GM18861 (cell line): ENCODE data around the gene DYNLT1.
A peak's percentile ranks its signal among the peaks of the same experiment; 100 is the strongest.
"Not testable (repeated sequence)": the region's sequence is repeated elsewhere in the genome, so short reads cannot be mapped to it uniquely, and the experiment has no call there.

Source experiments
- ATAC-seq: cut with Tn5 transposase; IDR thresholded peaks from one replicate; pipeline ENCODE4 v1.9.1; 2021; ENCODE audit not compliant: unreplicated experiment

The DYNLT1 gene

DNA sequence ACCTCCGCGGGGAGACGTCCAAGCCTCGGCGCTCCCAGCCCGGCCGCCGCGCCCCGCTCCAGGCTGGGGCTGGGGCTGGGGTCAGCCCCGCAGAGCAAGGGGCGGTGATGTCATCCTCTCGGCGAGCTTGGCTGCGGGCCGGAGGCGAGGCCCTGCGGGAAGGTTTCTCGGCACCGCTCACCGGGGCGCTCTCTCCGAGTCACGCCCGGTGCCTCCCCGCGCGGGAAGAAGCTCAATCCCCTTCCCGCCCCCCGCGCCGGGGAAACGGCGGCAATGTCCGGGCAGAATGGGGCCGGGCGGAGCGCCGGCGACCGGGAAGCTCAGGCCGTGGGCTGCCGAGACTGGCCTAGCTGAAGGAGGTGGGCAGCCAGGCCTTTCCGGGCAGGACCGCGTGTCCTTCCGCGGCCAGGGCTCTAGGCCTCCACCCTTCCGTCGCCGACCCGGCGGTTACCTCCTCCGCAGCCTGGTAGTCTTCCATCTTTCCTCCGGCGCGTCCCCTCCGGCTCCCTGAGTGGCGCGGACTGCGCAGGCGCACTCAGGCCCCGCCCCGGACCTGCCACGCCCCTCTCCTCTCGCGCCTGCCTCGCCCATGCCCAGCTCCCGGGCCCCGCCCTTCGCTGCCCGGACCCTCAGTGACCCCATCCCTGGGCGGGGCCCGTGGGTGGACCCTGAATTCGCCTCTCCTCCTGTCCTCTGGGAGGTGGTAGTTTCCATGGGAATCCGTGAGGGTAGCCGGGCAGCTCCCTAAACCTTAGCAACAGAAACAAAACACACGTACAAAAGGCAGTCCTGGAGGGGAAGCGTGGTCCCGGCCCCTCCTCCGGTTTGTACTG lies at the start of gene DYNLT1:
TSS of gene DYNLT1 (minus strand) at position 513 of the 833 bp plus-strand sequence. CDS start at position 478, 35 bp downstream.
- peak; percentile 38 for ATAC-seq

DNA sequence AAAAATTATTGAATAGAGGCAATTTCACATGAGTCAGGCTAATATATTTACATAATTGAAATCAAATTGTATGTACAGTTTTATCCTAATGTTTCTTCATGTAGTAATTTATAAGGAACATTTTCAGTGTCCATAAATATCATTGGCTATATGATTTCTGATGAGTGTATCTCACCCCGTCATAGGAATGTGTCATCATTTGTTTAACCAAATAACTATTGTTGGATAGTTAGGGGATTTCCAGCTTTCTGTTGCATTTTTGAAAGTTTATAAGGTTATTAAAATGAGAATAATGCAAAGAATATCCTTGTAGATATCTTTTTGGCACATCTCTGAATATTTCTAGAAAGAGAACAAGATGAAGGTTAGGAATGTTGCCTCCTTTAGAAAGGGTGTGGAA lies 44.3 kb upstream of the DYNLT1 start:
- no peak for ATAC-seq

DNA sequence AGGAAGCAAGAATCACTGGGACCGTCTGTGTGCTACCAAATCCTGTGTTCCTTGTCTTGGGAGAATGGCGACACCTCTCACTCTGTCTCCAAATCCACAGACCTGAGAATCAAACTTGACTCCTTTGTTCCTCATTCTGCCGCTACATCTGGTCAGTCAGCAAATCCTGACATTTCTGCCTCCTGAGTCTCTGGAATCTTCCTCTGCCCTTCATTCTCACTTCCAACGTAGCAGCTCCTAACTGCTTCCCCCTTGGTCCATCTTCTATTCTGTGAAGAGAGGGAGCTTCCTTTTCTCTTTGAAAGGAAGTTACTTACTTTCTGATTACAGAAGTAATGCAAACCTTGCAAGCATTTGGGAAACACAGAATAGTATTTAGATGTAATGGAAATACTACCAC lies 43.0 kb upstream of the DYNLT1 start:
- no peak for ATAC-seq

DNA sequence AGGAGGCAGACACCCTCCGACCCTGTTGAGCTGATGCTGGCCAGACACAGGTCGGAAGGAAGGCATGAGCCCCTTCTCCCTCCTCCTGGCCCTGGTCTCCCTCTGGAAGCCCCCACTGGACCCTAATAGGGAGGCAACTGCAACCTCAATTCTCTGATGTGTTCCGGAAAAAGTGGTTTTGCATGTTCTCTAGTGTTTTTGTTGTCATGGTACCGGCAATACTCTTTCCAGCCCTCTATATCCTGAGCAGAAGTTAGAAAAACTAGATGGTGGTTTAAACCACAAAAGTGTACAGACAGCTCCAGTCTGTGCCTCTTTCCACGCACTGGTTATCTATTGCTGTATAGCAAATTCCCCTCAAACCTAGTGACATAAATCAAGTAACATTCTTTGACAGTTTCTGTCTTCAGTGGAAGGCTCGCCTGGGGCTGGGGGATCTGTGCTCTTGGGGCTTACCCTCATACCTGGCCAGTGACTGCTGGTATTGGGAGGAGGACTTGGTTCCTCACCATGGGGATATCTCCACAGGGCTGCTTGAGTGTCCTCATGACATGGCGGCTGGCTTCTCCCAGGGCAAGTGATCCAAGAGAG lies 42.3 kb upstream of the DYNLT1 start:
- no peak for ATAC-seq

DNA sequence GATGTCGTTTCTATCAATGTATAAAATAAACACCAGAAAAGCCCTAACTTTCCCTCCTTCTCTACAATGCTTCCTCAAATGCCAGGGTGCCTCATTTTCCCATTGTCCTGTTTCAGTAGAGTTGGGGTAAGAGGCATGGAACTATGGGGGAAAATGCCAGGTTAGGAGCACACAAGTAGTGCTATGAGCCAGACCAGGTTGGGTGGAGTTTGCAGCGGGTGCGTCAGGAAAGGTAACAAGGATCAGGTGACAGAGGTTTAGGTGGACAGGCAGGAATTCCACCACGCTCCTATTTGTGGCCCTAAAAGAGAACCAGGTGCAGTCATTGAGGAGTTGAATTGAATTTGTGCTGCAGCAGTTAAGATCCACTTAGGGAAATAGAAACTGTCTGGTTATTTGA lies 41.8 kb upstream of the DYNLT1 start:
- no peak for ATAC-seq

DNA sequence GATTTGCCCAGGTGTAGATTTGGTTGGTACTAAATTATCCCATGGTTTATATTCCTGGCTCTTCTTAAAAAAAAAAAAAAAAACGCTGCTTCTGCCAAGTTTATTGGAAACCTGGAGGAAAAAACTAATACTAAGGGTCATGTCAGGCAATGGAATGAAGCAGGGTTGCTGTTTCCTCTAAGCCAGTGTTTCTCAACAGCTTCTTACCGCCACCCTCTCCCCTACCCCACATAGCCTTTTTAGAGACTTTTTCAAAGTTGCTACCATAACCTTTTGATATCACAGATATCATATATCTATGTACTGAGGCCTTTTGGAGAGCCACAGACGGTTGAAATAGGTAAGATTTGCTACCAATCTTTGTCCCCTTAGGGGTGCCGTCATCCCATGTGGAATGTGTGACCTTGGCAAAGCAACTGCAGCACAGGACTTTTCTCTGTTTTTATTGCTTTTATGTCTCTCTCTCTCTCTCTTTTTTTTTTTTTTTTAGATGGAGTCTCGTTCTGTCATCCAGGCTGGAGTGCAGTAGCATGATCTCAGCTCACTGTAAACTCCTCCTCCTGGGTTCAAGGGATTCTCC lies 40.3 kb upstream of the DYNLT1 start:
- ATAC-seq = no peak

DNA sequence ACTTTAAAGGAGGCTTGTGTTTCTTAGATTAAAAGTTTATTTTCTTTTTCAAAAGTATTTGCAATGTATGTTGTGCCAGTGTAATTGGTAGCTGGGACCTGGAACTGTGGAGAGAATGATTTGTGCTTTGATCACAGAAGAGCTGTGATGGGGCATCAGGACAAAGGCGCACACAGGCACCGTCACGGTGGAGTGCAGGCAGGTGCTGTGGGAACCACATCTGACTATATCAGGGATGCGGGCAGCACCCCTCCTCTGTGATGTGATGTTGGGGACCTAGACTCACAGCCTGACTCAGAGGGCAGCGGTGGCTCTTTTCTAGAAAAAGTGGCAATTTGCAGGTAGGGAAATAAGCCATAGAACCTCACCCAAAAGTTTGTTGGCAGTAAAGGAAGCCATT lies 39.8 kb upstream of the DYNLT1 start:
- no peak for ATAC-seq

DNA sequence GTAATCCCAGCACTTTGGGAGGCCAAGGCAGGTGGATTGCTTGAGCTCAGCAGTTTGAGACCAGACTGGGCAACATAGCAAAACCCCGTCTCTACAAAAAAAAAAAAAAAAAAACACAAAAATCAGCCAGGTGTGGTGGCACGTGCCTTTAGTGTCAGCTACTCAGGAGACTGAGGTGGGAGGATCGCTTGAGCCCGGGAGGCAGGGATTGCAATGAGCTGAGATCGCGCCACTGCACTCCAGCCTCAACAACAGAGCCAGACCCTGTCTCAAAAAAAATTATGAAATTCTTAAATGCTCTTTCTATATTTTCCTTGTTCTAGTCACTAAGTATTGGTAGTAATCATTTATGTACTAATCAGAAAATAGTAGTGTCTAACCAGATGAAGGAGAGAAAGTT lies 35.9 kb upstream of the DYNLT1 start:
- no peak for ATAC-seq

DNA sequence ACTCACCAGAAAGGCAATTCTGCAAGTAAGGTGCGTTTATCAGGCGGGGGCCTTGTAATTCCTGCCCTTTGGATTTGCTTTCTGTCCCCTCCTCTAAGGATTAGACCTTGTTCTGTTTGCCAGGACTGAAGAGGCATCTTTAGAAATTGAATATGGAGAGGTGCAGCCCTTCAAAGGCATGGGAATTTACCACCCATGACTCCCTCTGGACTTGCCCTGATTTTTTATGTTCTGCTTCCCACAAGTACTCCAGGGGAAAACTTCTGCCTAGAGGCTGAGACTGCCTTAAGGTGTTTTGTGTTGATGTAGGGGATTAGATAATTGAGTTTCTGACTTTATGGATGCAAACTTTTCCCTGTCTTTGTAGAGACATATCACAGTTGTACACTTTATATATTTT lies 35.5 kb upstream of the DYNLT1 start:
- ATAC-seq = no peak

DNA sequence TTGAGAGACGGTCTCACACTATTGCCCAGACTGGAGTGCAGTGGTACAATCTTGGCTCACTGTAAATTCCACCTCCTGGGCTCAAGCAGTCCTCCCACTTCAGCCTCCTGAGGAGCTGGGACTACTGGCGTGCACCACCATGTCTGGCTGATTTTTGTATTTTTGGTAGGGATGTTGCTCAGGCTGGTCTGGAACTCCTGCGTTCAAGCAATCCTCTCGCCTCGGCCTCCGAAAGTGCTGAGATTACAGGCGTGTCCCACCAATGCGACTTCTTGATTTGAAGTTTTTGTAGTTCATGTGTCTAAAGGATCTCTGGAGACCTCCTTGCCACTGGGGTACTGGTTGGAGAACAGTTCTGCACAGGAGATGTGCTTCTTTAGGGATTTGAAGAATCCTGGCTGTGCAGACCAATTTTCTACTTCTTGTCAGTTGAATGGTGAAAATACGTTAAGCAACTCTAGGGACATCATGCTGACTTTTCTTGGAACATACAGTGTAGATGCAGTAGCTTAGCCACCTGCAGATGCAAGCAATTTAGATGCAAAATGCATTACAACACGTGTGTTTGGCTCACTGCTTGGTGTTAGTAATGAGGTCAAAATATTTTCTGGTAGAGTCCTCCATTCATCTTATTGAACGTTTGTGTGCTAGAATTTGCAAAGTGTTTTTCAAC lies 33.5 kb upstream of the DYNLT1 start:
- no peak for ATAC-seq

DNA sequence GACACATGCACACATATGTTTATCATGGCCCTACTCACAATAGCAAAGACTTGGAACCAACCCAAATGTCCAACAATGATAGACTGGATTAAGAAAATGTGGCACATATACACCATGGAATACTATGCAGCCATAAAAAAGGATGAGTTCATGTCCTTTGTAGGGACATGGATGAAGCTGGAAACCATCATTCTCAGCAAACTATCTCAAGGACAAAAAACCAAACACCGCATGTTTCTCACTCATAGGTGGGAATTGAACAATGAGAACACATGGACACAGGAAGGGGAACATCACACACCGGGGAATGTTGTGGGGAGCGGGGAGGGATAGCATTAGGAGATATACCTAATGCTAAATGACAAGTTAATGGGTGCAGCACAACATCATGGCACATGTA lies 32.6 kb upstream of the DYNLT1 start:
- ATAC-seq = not testable (repeated sequence)

DNA sequence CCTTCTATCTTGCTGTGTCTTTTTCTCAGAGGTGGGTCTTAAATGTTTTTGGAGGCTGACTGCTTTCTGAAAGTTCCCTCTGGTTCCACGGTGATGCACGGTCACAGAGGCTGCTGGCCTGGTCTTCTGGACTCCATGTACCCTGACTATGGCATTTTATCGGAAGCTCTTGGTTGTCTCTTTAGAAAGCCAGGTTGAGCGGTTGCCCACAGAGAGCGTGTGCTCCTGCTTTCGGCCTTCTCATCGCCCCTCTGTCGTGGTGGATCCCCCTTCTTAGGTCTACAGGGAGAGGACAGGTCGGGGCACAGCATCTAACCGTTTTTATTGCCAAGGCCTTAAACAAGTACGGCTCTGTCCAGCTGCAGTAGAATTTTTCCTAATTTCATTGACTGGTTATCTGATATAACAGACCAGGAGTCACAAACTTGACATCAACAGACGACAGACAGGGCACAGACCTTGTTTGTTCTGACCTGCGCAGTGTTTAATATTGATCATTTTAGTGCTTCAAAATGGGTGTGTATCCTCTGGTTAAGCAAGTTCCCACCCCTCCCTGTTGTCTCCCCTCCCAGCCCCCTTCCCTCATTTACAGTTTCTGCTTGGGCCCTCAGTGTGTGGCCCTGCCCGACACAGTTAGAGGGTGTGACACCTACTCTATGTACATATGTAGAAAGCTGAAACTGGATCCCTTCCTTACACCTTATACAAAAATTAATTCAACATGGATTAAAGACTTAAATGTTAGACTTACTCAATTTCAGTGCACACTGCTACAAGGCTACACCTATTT lies 30.0 kb upstream of the DYNLT1 start:
- ATAC-seq = no peak

DNA sequence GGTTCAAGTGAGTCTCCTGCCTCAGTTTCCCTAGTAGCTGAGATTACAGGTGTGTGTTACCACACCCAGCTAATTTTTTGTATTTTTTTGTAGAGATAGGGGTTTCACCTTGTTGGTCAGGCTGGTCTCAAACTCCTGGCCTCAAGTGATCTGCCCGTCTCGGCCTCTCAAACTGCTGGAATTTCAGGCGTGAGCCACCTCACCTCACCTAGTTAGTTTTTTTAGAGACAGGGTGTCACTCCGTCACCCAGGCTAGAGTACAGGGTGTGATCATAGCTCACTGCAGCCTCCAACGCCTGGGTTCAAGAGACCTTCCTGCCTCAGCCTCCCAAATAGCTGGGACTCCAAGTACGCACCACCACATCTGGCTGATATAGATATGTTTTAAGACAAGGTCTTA lies 28.2 kb upstream of the DYNLT1 start:
- no peak for ATAC-seq

DNA sequence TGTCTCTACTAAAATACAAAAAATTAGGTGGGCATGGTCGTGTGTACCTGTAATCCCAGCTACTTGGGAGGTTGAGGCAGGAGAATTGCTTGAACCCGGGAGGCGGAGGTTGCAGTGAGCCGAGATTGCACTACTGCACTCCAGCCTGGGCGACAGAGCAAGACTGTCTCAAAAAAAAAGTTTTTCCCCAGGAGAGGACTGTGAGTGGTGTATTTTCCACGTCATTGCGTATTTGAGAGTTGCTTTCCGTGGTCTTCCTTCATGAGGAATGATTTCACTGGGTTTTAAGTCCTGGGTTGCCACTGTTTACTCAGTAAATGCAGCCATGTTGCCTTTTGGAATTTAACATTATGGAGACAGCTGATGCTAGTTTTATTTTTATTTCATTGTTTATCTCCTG lies 27.6 kb upstream of the DYNLT1 start:
- not testable (repeated sequence) for ATAC-seq

DNA sequence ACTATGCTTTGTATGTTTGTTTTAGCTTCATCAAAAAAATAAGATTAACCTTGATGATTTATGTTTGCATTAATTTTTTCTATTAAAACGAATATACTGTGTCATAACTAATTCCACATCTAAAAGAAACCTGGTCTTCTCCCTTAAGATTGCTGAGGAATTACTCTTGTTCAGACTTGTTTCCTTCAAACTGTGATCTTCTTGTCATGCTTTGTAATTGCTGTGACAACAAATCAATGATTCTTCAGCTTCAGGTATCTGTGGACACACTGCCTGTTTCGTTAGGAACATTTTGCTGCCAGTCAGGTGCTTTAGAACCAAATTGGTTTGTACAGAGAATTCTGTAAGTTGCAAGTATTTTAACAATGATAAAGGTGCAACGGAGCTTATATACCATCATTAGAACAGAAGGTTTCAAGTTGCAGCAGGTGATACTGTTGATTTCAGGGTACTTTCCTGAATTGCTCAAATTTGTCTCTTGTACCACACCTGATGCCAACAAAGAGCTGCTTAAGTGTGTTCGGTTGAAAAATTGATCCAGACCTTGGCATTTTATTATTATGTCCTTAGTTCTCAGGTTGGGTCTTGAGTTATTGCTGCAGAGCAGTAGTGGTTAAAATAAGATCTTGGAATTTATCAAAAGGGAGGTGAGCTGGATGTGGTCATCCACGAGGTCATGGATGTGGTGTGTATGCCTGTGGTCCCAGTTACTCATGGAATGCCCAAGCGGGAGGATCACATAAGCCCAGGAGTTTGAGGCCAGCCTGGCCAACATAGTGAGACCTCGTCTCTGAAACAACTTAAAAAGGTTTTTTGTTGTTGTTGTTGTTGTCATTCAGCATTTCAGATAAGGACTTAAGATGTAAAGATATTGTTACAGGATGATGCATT lies 24.8 kb upstream of the DYNLT1 start:
- ATAC-seq = no peak

DNA sequence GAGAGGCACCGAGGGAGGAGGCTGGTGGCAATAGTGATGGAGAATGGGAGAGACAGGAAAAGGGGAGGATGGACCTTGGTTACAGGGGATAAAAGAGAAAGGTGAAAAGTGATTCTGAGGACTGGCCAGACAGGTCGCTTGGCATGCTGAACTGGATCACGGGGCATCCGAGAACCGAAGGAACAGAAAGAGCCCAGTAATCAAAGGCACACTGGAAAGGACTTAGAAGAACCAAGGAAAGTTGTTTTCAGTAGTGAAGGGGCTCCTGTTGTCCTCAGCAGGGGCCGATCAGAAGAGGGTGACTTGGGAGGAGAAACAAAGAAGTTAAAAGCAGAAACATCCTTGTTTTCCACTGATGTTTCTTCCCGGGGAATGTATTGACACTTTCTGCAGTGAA lies 24.2 kb upstream of the DYNLT1 start:
- no peak for ATAC-seq

DNA sequence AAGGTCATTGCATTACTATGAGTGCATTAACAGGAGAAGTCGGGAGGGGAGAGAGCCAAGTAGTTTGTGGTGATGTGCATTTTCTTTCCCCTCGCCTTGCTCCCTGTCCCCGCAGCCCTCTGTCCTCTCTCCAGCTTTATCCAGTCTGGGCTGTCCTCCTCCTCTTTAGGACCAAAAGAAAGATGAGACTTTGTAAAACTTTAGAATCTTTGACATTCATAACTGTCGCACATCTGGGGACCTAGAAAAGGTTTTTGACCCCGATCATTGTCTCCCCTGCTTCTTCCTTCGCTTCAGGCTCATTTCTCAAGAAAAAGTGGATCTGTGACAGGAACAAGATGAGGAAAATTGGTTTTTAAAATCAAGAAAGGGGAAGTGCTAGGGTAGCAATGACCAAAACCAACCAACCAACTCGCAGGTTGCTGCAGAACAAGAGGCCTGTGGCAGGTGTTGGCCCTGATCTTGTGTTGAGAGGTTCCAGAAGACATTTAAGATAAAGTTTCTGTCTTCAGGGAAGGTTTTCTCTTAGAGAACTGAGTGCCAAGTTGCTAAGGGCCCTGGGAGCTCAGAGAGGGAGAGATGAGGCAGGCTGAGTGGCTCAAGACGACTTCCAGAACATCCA lies 22.9 kb upstream of the DYNLT1 start:
- no peak for ATAC-seq

DNA sequence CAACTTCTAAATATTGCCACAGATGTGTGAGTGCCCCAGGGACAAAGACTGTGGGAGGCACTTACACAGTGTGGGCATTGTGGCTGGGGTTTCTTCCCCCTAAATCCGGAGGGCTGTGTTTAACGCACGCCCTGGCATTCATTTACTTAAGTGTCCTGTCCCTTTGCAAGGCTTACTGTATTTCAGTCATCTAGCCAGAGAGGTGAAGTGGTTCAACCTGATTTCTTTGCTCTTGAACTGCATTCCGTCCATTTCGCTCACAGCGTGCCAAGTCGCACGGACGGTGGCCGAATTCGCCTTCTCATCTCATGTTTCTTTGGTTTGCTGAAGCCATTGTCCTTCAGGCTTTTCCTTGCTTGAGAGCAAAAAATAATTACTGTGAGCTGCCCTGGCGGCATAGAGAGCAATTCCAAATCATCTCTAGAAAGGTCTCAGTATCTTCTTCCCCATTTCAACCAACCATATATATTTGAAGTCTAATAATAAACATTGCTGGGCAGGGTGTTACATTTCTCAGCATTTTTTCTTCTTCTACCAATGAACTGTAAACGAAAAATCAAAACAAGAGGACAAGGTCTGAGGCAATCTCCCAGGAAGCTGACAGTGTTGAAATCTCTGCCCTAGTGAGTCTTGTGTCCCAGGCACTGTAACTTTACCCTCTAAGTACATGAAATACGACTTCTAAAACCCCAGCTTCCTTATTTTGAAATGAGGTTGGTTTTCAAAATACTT lies 22.3 kb upstream of the DYNLT1 start:
- ATAC-seq = no peak

DNA sequence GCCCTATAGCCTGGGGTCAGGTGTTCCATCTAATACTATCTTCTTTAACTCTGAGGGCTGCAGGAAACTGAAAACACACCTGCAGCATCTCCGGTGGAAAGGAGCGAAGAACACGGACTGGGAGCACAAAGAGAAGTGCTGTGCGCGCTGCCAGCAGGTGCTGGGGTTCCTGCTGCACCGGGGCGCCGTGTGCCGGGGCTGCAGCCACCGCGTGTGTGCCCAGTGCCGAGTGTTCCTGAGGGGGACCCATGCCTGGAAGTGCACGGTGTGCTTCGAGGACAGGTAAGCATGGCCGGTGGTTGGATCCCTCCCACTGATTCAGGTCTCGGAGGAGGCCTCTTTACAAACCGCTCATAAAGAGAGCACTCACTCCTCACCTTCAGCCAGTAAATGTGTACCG lies 20.8 kb upstream of the DYNLT1 start:
- no peak for ATAC-seq
